ENCODE results near the gene KIF1B.
"Not testable (repeated sequence)": the region's sequence is repeated elsewhere in the genome, so short reads cannot be mapped to it uniquely, and the experiment has no call there.

KIF1B gene

DNA sequence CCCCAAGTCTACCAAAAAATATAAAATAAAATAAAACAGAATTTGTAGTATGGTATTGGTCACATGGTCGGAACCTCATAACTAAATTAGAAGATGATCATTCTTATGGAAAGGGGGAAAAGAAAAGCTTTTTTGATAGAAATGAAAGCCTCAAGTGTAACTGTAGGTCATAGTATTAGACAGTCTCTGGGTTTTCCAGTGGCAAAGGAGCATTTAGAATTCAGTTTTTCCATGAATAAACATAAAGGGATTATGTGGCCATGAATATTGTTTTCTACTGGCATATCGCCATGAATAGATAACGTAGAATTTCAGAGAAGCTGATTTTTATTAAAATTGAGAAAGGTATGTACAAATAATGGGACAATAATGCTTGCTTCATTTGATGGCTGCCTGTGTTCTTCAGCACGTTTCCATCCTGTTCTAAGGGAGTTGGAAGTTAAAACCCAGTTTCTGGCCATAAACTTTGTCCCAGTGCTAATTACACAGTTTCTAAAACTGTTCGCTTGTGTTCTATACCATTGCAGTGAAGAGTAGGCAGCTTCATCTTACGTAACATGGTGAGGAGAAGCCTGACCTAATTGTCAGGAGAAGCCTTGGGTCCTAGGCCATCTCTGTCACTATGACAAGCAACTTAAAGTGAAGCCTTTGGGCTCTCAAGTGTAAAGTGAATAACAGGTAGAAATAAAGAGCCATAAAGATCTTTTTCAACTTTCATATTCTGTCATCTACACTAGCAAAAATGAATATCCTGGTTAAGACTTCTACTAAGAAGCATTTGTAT lies 118.0 kb downstream of the KIF1B start:
- DNase-seq = no peak

DNA sequence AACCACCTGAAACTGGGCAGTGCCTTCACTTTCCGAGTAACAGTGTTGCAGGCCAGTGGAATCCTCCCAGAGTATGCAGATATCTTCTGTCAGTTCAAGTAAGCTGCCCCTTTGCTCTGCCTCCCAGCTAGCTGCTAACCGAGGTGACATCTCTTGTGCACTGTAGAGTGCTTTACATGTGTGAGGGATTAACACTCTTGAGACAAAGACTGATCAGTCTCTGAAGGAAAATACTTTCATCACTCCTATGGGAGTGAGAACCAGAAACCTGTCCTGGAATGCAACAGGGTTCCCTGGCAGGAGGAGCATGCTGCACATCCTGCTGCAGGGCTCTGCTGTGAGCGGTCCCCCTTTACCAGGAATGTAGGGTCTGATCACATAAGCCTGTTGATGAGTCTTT lies 127.1 kb downstream of the KIF1B start:
- DNase-seq = no peak

DNA sequence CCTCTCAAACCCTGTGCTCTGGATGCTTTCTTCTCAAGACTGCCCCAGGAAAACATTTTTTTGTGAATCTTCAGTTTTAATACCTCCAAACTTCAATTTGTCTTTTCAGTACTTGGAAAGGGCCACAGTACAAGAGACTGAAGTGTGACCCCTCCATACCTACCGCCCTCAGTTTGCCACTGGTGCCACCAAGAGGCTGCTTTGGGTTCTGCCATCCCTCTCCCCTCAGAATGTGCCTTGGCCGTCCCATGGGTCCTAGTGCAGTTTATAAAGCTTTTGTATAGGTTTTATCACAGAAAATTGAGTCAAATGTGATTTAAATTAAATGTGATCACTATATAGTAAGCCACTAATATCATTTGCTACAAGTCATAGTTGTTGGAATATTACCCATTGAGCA lies 127.7 kb downstream of the KIF1B start:
- no peak for DNase-seq

DNA sequence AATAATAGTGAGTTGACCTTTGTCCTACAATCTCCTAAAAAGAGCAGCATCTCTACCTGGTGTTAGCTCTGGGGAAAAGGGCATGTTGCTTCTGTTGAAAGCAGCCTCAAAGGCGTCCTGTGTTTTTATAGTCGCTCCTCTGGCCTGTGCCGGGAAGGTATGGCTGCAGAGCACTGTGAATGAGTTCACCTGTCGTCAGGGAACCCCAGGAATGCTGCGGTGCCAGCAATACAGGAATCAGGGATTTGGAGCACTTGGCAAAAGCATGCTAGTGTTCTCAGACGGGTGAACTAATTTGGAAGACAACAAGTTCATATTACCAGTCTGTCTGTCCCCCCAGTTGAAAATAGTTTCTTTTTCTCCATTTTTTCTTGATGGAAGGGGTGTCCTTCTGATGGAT lies 128.2 kb downstream of the KIF1B start:
- DNase-seq = no peak

DNA sequence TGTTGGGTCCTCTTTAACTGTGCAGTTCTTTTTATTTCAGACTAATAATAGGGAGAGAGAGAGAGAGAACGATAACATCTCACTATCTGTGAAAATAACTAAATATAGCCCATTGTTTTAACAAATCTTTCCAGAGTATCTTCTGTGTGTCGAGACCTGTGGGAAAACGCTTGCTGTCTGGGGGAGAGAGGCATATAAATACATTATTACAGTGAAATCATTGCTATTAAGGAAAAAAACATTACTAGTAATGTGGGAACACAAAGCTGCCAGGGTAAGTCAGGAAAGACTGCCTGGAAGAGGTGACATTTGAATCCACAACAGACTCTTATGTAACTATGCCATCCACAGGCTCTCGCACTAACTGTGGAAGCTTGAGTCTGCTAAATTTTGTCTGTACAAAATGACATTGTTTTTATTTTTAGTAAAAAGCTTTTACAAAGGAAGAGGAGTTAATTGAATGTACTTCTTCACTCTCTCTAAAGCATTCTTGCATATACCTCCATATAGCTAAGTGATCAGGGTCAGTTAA lies 128.7 kb downstream of the KIF1B start:
- DNase-seq = no peak

DNA sequence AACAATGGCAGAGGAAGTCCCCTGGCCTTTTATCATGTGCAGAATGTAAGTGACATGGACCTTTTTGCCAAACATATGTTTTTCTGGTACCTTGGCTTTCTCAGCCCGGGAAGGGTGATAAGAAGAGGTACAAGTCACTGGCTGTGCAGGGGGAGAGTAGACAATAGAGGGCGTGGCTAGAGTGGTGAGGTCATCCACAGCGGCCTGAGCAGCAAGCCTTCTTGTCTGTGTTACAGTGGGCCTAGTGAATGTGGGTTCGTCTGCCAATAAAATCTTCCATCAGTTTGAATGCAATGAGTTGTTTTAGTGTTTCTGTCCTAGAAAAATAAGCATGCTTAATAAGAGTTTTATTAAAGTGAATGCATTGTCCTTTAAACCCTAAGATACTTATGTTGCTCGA lies 129.4 kb downstream of the KIF1B start:
- no peak for DNase-seq

DNA sequence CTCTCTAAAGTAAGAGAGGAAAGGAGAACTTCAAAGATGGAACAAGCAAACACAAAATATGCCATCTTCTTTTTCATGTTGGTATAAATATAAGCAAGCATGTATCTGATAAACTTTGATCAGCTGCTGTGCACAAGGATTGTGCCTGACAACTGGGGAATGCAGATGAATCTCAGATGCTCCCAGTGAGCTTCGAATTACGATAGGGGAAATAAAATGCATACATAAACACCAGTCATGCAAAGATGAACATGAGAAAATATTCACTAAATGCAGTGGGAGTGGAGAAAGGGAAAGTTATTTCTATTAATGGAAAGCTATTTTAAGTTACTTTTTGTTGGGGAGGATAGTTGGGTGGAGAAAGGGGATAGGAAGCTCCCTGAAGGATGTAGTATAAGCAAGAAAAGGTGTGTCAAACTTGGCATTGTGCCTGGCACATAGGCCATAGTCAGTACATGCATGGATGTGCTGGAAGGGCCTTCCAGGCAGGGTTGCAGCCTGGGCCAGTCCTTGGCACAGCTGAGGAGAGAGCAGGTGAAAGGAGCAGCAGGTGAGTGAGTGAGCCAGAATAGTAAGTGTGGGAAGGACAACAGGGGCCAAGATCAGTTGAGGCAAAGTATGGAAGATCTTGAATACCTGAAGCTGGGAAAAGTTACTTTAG lies 130.7 kb downstream of the KIF1B start:
- no peak for DNase-seq

DNA sequence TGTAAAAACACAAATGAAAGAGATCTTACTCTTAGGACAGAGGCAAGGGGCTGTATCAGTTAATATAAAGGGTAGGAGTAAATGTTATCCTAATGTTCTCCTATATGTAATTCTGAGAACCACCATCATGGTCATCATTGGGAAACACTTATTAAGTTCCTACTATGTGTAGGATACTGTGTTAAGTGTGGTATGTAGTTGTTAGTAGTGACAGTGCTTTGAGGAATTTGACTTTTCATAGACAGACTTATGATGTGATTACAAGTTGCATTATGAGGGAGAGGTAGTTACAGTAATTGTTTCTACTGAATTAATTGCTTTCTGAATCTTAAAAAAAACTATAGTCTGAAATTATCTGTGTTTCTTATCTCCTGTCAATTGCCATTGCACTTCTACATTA lies 136.7 kb downstream of the KIF1B start:
- no peak for DNase-seq

DNA sequence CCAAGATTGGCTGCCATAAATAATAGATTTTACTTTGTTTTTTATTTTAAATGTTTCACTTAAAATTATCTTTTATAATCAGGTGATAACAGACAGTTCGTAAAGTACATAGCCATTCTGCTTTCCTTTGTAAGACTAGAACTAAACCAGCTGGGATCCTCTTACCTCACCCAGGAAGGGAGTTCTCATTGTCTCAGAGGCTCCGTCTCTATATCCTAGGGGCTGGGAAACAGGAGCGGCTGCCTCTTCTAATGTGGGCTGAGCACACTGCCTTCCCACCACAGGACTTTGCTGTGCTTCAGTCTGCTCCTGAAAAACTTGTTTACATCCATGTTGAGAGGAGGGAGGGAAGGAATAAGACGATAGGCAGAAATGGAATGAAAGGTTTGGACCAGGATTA lies 142.9 kb downstream of the KIF1B start:
- DNase-seq = no peak

DNA sequence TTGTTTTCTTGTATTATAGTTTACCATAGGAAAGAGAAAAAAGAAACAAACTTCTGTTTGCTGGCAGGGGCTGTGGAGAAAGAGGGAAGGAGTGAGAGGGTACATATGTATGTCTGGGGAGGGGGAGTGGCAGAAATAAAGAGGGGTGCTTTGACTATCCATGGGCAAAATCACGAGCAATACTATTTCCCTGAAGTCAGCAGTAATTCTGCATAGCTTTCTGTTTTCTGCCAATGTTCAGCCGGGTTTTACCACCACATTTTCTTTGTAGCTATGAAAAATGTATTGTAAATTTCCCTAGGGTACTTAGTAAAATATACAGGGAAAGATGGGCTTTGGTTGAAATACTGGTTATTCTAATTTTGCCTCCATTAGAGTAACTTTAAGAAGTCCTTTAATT lies 143.3 kb downstream of the KIF1B start:
- DNase-seq = no peak

DNA sequence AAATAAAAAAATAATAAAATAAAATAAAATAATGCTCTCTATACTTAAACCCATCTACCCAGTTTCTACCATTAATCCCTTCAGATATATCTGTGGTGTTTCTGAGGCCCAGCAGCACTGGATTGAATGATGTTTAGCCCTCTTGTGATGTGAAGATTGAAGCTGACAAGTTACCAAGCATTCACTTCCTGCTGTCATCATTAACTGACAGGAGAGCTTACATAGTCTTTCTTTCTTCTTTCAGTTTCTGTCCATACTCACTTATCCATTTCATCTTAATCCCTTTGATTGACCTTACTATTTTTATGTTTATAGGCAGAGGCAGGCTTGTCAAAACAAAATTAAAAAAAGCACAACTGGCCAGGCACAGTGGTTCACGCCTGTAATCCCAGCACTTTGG lies 149.7 kb downstream of the KIF1B start:
- no peak for DNase-seq

DNA sequence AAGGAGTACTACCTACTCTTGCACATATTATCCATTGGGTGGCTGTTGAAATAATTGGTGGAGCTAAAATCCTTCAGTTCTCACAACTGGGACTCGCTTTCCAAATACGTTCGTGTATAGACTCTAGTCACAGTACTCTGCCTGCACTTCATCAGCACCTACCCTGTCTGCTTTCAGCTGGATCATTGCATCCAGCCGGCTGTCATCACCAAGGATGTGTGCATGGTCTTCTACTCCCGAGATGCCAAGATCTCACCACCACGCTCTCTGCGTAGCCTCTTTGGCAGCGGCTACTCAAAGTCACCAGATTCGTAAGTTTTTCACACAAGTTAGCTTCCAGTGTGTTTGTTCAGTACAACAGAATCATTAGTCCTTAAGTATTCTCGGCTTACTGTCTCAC lies 151.1 kb downstream of the KIF1B start:
- DNase-seq = no peak

DNA sequence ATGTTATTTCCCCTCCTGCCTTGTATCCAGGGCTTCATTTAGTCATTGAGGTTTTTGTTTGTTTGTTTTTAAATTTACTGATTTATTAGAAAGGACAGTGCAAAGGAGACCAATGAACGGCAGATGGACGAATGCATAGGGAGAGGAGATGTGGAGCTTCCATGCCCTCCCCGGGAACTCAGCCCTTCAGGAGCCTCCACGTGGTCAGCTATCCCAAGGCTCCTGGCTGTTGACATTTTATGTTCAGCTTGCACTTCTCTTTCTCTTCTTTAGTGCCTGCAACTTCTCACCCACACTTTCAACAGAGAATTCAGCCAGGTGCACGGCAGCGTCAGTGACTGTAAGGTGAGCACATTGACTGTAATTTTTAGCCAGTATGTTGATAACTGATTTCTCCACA lies 157.8 kb downstream of the KIF1B start:
- DNase-seq = no peak

DNA sequence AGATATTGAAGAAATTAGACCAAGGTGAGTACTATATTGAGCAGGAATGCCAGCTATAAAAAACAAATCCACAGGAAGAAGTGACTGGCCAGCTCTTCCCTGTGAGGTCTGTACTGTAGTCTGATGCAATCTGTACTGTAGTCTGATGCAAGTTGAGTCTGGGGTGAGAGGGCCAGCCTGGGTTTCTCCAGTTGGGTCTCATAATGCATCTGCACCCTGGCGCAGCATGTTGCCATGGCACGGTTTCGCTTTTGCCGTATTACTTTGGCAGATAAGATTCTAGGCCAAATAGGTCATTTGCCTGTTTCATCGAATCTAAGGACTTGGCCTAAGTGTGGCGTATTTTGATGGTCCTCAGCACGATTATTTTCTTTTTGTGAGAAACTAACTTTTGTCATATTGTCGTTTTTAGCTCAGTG lies 164.1 kb downstream of the KIF1B start:
- DNase-seq = no peak

DNA sequence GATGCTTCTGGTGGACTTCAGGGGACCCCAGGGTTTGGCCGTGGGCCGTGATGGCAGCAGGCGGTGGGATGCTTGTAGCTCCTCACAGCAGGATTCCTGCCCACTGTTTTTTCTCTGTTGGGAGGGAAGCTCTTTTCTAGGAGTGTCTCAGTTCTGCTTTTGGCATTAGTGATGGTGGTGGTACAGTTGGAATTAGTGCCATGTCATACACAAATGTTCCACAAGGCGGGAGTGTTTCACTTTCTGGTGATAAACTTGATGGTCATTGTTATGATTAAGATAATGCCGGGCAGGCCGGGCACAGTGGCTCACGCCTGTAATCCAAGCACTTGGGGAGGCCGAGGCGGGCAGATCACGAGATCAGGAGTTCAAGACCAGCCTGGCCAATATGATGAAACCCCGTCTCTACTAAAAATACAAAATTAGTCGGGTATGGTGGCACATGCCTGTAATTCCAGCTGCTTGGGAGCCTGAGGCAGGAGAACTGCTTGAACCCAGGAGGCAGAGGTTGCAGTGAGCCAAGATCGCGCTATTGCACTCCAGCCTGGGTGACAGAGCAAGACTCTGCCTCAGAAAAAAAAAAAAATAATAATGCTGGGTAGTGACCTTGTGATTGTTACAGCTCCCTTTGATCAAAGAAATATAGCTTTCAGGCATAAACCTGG lies 167.1 kb downstream of the KIF1B start:
- DNase-seq = not testable (repeated sequence)

DNA sequence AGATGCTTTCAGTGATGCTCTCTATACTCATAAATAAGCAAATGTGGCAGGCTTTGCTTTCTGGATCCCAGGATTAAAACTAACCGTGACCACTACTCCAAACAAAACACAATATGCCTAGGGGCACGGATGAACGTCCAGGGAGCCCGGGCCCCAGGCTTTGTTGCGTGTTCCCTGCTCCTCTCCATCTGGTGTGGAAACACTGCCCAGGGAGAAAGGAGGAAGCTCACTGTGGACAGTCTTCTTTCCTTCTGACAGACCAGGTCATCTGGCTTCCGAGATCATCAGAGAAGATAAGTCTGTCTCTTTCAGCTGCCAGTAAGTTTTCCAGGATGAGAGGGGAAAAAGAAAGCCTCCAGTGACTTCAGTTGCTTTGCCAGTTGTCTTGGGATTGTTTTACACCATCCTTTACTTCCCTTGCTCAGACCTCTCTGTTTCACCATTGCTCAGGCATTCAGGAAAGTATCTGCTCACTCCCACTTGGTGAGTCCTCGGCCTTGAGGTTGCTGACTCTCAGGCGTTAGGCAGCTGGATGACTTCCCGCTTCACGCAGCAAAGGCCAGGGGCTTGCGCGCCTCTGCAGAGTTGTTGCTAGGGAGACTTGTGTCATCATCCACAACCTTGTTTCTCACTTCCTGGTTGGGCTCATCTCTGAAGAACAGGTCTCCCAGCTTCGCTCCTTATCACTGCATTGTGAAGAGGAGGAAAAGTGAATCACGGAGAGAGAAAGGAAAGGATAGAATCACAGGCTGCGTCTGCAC lies 167.9 kb downstream of the KIF1B start:
- DNase-seq = no peak

DNA sequence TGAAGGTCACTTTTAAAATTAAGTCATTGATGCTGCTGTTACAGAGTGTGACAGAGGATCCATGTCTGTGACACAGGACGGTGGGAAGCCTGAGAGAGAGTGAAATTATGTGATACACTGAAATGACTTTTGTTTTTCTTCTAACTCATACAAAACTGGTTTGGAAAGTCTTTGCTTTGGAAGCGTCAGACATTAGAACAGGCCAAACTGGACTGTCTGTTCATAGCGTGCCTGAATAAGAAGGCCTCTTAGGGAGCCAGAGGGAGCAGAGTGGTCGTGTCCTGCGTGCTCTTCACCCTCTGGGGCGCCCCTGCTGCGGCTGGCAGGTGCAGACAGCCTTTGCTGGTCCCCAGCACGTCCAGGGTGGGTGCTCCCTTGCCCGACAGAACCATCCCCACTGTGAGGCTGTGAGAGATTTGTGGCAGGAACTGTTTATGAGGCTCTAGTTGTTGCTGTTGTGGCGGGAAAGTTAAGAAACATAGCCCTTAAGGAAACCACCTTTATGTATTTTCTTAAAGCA lies 168.8 kb downstream of the KIF1B start:
- DNase-seq = no peak

DNA sequence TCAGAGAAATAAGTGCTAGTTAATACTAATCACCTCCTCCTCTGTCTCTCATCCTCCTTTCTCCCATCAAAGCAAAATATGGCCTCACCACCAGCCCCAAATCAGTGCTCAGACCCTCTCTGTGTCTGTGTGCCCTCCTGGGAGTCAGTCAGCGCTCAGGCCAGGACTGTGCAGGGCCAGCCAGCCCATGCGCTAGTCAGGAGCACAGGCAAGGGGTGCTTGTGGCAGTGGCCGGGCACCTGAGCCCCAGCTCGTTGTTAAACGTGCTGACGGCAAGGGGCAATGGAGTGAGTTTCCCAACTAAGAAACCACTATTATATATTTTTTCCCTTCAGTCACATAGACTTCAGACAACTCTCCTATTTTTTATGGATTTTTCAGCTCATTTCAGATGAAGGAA lies 169.3 kb downstream of the KIF1B start:
- no peak for DNase-seq

DNA sequence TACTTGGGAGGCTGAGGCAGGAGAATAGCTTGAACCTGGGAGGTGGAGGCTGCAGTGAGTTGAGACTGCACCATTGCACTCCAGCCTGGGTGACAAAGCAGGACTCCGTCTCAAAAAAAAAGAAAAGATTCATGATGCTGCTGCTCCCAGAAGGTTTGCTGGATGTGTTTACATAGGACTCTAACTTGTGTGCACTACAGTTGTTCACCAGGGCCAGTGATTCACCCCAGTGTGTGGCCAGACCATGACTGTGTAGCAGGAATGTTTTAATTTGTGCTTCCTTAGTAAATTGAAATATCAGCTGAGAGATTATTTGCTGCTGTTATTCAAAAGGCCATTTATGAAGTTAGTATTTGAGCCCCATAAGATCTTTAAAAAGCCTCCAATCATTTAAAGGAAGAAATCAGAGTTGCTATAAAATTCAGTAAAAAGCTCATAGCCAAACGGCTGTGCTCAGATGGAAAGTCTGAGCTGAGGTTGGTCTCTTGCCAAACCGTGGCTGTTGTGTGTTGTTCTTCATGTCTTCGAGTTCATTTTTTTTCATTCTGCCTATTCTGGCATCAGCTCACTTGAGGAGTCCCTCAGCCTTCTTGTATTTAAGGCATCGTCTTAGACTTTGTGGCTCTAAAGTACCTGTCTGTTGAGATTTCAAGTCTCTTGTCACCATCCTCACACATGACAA lies 170.4 kb downstream of the KIF1B start:
- no peak for DNase-seq

DNA sequence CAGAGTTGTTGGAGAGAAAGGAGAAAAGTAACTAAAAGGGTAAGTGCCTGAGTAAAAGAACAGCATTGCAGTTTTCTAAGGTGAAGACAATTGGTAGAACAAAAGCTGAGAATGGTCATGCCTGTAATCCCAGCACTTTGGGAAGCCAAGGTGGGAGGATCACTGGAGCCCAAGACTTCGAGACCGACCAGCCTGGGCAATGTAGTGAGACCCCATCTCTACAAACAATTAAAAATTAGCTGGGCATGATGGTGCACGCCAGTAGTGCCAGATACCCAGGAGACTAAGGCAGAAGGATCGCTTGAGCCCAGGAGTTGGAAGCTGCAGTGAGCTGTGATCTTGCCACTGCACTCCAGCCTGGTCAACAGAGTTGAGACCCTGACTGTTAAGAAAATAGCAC lies 173.3 kb downstream of the KIF1B start:
- DNase-seq = no peak

DNA sequence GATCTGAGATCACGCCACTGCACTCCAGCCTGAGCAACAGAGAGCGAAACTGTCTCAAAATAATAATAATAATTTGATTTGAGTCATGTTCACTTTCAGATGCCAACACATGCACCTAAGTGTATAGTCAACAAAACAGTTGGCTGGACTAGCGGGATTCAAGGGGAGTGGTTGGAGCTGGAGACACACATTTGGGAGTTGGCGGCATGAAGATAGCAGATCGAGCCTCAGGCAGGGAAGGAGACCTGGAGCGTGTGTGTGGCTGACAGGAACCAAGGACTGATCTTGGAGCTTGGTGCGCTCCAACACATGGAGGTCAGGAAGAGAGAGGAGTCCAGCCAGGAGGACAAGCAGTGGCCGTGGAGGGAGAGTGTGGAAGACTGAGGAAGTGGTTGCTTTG lies 173.8 kb downstream of the KIF1B start:
- DNase-seq = no peak
